T-cell (primary cell): Measurements from ENCODE around the gene FCN1. TPM values are rescaled to one million over a fixed set of nuclear protein-coding genes. Genes with fewer than 3 reads are reported as not detected.

Source experiments
- ATAC-seq, 4 experiments: fragments of 200-7000 bp in 3 of 4; fragments of 150-1000 bp in 1 of 4; cut with Tn5 transposase; replicated peaks in 1 of 4; 1 replicate in 3 of 4; 2 replicates in 1 of 4; pipeline ENCODE4 v1.10.0; 2021; ENCODE audit warnings: moderate library complexity in 3 of 4, mild to moderate bottlenecking in 2 of 4, moderate number of reproducible peaks in 1 of 4
- CTCF ChIA-PET, 2 donors: fragments of 300-600 bp; sonication (Branson Sonifier 250); formaldehyde crosslinking; loops; one replicate each; lab custom pipeline; 2022; ENCODE audit warnings: antibody characterized with exemption in 2 of 2; lab: Charles Lee
- POLR2A ChIA-PET, 2 donors: fragments of 300-600 bp; sonication (Branson Sonifier 250); formaldehyde crosslinking; loops; one replicate each; lab custom pipeline; 2022; ENCODE audit warnings: antibody characterized with exemption in 2 of 2; lab: Charles Lee
- DNase-seq, 35 experiments: peaks; one replicate each; pipeline versions ENCODE4 v3.0.0 to v3.0.0-alpha.2; 2013 to 2023
- H3K27ac ChIP-seq: one replicate; pipeline ENCODE4 v1.5.1; 2013; ENCODE audit warnings: low read length
- H3K27me3 ChIP-seq, 2 experiments: replicated peaks in 1 of 2; 1 replicate in 1 of 2; 2 replicates in 1 of 2; pipeline versions ENCODE4 v1.6.1 to v1.7.0; 2013; ENCODE audit warnings: low read length in 1 of 2, mixed read lengths in 1 of 2; ENCODE audit not compliant: control insufficient read depth in 2 of 2, insufficient read depth in 2 of 2; ENCODE audit errors: extremely low read depth in 1 of 2
- H3K36me3 ChIP-seq, 2 donors: 1 replicate in 1 of 2; 2 replicates in 1 of 2; pipeline versions ENCODE4 v1.6.1 to v1.7.0; 2013; ENCODE audit warnings: low read length in 1 of 2; ENCODE audit not compliant: control insufficient read depth in 2 of 2, insufficient read depth in 1 of 2; ENCODE audit errors: extremely low read depth in 1 of 2
- H3K4me1 ChIP-seq, 2 experiments: 1 replicate in 1 of 2; 2 replicates in 1 of 2; pipeline versions ENCODE4 v1.6.1 to v1.7.0; 2013; ENCODE audit warnings: low read length in 2 of 2, mixed read lengths in 1 of 2; ENCODE audit not compliant: insufficient read depth in 2 of 2, control insufficient read depth in 1 of 2; ENCODE audit errors: extremely low read depth in 1 of 2
- H3K4me3 ChIP-seq, 2 donors: 1 replicate in 1 of 2; 2 replicates in 1 of 2; pipeline versions ENCODE4 v1.5.1 to v1.7.0; 2013; ENCODE audit warnings: mild to moderate bottlenecking in 2 of 2, low read length in 1 of 2, moderate library complexity in 1 of 2; ENCODE audit not compliant: control insufficient read depth in 1 of 2; ENCODE audit errors: extremely low read depth in 1 of 2
- H3K9me3 ChIP-seq: 2 replicates; pipeline ENCODE4 v1.7.0; 2013
- H3K27ac Mint-ChIP-seq, 2 donors: one replicate each; pipeline ENCODE4 v1.8.0; 2020 to 2021; ENCODE audit warnings: mild to moderate bottlenecking in 2 of 2, mixed read lengths in 2 of 2
- H3K27me3 Mint-ChIP-seq, 2 donors: one replicate each; pipeline ENCODE4 v1.8.0; 2021 to 2022; ENCODE audit warnings: mixed read lengths in 2 of 2
- H3K36me3 Mint-ChIP-seq: one replicate; pipeline ENCODE4 v1.8.0; 2021; ENCODE audit warnings: mixed read lengths
- H3K4me1 Mint-ChIP-seq, 3 donors: one replicate each; pipeline ENCODE4 v1.8.0; 2020 to 2022; ENCODE audit warnings: mixed read lengths in 3 of 3, mild to moderate bottlenecking in 1 of 3
- H3K4me3 Mint-ChIP-seq, 3 donors: one replicate each; pipeline ENCODE4 v1.8.0; 2020 to 2022; ENCODE audit warnings: mild to moderate bottlenecking in 3 of 3, mixed read lengths in 3 of 3, moderate library complexity in 3 of 3
- H3K9me3 Mint-ChIP-seq, 3 donors: one replicate each; pipeline ENCODE4 v1.8.0; 2020 to 2022; ENCODE audit warnings: mixed read lengths in 3 of 3
- WGBS: methylation state at CpG from one replicate; pipeline ENCODE4 v1.1.5; 2013; ENCODE audit warnings: missing lambda C conversion rate; ENCODE audit not compliant: insufficient coverage; 5-methylcytosine and 5-hydroxymethylcytosine counted together
- total RNA-seq, 35 experiments: library from RNA in 6 of 35; stranded (reverse) in 6 of 35; fragments of 120-200 nt in 1 of 35; gene quantifications; one replicate each; pipeline versions ENCODE4 v1.2.1 to v1.2.4 and lab custom pipeline; 2013 to 2026

Gene FCN1
- total RNA-seq, 5 donors from 2014 or later (not counting 1 experiment from before 2014, with no cell fraction given), result 0.25 to 1.8 (median 0.55) TPM; not detected in 1

DNA sequence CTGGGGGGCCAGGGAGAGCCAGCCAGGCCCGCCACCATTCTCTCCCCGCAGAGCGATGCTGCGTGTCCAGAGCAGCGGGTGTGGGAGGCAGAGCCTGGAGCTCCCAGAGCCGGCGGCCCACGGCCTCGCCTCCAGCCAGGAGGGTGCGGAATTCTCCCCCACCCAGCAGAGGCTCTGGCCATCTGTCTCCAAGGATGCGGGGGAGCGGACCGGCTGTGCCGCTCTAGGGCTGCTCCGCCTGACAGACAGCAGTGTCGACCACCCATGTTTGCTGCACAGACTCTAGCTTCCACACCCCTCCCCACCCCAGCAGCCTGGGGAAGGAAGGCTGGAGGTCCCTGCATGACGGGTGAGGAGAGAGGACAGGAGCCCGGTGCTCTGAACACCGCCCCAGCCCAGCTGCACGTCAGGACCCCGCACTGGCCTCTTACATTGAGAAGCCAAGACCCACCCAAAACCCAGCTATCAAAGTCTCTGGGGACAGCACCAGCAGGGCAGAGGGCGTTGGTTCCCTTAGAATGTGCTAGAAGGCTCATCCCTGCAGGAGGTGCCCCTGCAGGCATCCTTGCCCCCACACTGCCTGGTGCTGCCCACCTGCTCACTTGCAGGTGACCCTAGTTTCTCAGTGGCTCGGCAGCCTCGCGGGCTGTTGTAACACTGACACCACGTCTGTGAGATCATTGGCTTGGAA, 29.7 kb upstream of the FCN1 start:
- 88% methylated on average over 9 of the region's 26 CpGs for WGBS
- POLR2A ChIA-PET, result no interaction called here
- no peak overlapping the region for H3K4me3 Mint-ChIP-seq

DNA sequence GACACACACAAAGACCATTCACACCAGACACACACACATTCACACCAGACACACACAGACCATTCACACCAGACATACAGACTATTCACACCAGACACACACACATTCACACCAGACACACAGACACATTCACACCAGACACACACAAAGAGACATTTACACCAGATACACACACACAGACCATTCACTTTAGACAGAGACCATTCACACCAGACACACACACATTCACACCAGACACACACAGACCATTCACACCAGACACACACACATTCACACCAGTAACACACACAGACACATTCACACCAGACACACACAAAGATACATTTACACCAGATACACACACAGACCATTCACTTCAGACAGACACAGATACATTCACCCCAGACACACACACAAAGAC, 29.0 kb upstream of the FCN1 start:
- no peak overlapping the region for H3K4me3 ChIP-seq
- POLR2A ChIA-PET, result no interaction called here
- no peak for ATAC-seq

More for the DNA sequence above, 29.7 kb upstream of the FCN1 start:
- CTCF ChIA-PET, result no interaction called here
- no peaks in the 10 kb centered on the region for H3K36me3 Mint-ChIP-seq
- ATAC-seq, result no peak
- Histone ChIP-seq H3K36me3 (no peaks in the 10 kb centered on the region), H3K4me3 (no peak overlapping the region), H3K27ac (no peak overlapping the region), H3K27me3 (peaks cover 0 to 5% of the 10 kb centered on the region in 2 experiments), H3K4me1 (no peaks in the 10 kb centered on the region), H3K9me3 (no peaks in the 10 kb centered on the region)
- H3K27ac Mint-ChIP-seq, result no peak overlapping the region
- no peaks in the 10 kb centered on the region for H3K4me1 Mint-ChIP-seq
- DNase-seq, result no peak
- H3K9me3 Mint-ChIP-seq, result peaks cover 0 to 6% (median 0%) of the 10 kb centered on the region in 3 donors
- H3K27me3 Mint-ChIP-seq, result peaks cover 0 to 3% of the 10 kb centered on the region in 2 donors

DNA sequence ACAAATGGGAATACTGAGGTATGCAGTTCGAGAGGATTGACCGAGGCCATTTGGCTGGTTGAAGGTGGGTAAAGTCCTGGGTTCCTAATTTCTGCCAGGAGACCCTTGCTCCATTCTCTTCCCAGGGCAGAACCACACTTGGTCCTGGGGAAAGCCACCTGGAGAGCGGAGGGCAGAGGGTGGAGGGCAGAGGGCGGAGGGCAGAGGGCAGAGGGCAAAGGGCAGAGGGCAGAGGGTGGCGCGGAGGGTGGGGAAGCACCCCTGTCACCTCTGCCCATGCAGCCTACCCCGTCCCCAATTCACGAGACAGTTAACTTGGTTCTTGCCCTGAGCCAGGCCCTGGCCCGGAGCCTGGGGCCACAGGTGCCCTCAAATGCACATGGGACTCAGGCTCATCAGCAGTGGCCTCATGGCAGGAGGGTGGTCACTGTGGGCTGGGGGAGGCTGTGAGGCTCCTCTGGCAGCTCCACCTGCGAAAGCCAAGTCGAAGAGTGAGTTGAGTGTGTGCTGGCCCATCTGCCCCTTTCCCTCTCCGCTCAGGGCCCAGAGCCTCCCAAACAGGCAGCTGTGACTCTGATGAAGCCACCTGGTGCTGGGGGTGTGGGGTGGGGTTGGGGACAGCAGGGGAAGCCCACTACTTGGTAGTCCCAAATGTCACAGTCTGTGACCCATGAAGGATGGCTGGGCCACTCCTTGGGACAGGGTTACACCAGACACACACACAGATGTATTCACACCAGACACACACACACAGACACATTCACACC, 28.0 kb upstream of the FCN1 start:
- peaks cover 0 to 6% of the 10 kb centered on the region in 2 experiments for H3K27me3 ChIP-seq
- Mint-ChIP-seq H3K27me3 (peaks cover 0 to 4% of the 10 kb centered on the region in 2 donors), H3K4me1 (no peaks in the 10 kb centered on the region), H3K9me3 (no peaks in the 10 kb centered on the region), H3K27ac (no peak overlapping the region), H3K36me3 (no peaks in the 10 kb centered on the region), H3K4me3 (no peak overlapping the region)
- H3K9me3 ChIP-seq, result no peaks in the 10 kb centered on the region
- no peaks in the 10 kb centered on the region for H3K4me1 ChIP-seq
- H3K36me3 ChIP-seq, result no peaks in the 10 kb centered on the region
- H3K27ac ChIP-seq, result no peak overlapping the region
- ChIA-PET CTCF (no interaction called here), POLR2A (no interaction called here)
- WGBS, result 88% methylated on average over 9 of the region's 12 CpGs
- ATAC-seq, result no peak
- no peak overlapping the region for H3K4me3 ChIP-seq
- no peak for DNase-seq

More for the DNA sequence above, 29.0 kb upstream of the FCN1 start:
- no peaks in the 10 kb centered on the region for H3K36me3 ChIP-seq
- H3K27me3 ChIP-seq, result peaks cover 0 to 6% of the 10 kb centered on the region in 2 experiments
- H3K27me3 Mint-ChIP-seq, result peaks cover 0 to 3% of the 10 kb centered on the region in 2 donors
- no peaks in the 10 kb centered on the region for H3K4me1 Mint-ChIP-seq
- H3K4me1 ChIP-seq, result no peaks in the 10 kb centered on the region
- no peak overlapping the region for H3K27ac ChIP-seq
- CTCF ChIA-PET, result no interaction called here
- H3K36me3 Mint-ChIP-seq, result no peaks in the 10 kb centered on the region
- no peaks in the 10 kb centered on the region for H3K9me3 Mint-ChIP-seq
- H3K4me3 Mint-ChIP-seq, result no peak overlapping the region
- DNase-seq, result no peak
- H3K27ac Mint-ChIP-seq, result no peak overlapping the region
- H3K9me3 ChIP-seq, result no peaks in the 10 kb centered on the region

DNA sequence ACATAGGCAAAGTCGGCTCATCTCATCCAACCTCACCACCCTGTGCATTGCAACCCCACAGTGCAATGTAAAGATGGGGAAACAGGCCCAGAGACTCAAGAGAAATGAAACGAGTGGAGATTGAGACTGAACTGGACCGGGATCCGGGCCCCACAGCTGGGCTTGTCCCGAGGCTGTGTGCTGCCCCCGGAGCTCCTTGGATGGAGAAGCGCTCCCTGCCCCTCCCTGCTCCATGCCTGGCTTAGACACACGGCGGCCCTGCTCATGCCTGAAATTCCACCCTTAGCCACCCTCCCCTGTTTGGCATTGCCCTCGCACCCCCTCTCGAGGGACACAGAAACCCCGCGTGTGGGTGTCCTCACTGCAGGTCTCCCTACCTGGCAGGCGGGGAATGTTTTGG, 27.2 kb upstream of the FCN1 start:
- no peak overlapping the region for H3K27ac ChIP-seq
- Mint-ChIP-seq H3K9me3 (no peaks in the 10 kb centered on the region), H3K4me1 (no peaks in the 10 kb centered on the region), H3K27me3 (peaks cover 0 to 6% of the 10 kb centered on the region in 2 donors), H3K4me3 (no peak overlapping the region), H3K27ac (no peak overlapping the region), H3K36me3 (no peaks in the 10 kb centered on the region)
- no peaks in the 10 kb centered on the region for H3K9me3 ChIP-seq
- POLR2A ChIA-PET, result no interaction called here
- WGBS, result 91% methylated on average over 4 of the region's 14 CpGs
- CTCF ChIA-PET, result no interaction called here
- DNase-seq (no peak), ATAC-seq (no peak)
- H3K27me3 ChIP-seq, result peaks cover 0 to 6% of the 10 kb centered on the region in 2 experiments
- H3K4me3 ChIP-seq, result no peak overlapping the region
- no peaks in the 10 kb centered on the region for H3K36me3 ChIP-seq
- no peaks in the 10 kb centered on the region for H3K4me1 ChIP-seq

DNA sequence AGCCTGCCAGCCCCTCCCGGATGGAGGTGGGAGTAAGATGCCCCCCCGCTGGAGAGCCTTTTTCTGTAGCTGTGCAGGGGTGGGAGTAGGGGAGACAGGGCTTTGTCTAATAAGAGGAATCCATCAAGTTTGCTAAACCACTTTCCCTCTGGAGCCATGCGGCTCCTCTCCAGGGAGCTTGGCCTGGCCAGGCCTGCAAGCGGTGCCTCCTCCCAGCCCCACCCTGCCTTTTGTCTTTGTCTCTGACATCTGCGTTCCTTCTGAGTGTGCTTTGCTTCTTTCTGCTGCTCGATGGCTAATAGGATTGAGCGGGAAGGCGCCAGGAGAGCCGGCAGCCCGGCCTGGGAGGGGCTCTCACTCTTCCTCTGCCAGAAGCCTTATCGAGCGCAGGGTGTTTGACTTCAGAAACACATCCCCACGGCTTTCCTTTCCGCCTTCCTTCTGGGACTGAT, 26.7 kb upstream of the FCN1 start:
- Histone ChIP-seq H3K27ac (no peak overlapping the region), H3K27me3 (peaks cover 0 to 6% of the 10 kb centered on the region in 2 experiments), H3K4me1 (no peaks in the 10 kb centered on the region), H3K4me3 (no peak overlapping the region), H3K36me3 (no peaks in the 10 kb centered on the region), H3K9me3 (no peaks in the 10 kb centered on the region)
- H3K4me3 Mint-ChIP-seq, result no peak overlapping the region
- DNase-seq, result no peak
- no peaks in the 10 kb centered on the region for H3K36me3 Mint-ChIP-seq
- ChIA-PET POLR2A (no interaction called here), CTCF (no interaction called here)
- H3K27me3 Mint-ChIP-seq, result peaks cover 3 to 10% of the 10 kb centered on the region in 2 donors
- 89% methylated on average over 8 of the region's 14 CpGs for WGBS
- no peak overlapping the region for H3K27ac Mint-ChIP-seq
- no peaks in the 10 kb centered on the region for H3K9me3 Mint-ChIP-seq
- no peak for ATAC-seq
- no peaks in the 10 kb centered on the region for H3K4me1 Mint-ChIP-seq

DNA sequence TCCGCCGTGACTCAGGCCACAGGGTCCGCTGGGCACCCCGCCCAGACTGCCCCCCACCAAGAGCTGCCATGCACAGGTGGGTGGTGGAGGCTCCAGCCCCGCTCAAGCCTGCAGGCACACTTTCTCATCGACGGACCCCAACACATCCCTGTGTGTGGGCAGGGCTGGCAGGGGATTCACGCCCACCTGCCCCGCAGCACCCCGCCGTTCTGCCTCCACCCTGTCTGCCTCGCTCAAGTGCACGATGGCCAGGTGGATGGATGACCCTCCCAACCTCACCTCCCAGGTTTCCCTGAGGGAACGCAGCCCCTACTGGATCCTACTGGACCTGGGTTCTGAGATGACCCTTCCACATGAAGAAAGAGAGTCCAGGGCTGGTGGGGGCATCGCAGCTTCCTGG, 26.1 kb upstream of the FCN1 start:
- Mint-ChIP-seq H3K4me1 (no peaks in the 10 kb centered on the region), H3K27ac (no peak overlapping the region), H3K9me3 (no peaks in the 10 kb centered on the region), H3K4me3 (no peak overlapping the region), H3K27me3 (peaks cover 5 to 12% of the 10 kb centered on the region in 2 donors), H3K36me3 (no peaks in the 10 kb centered on the region)
- Histone ChIP-seq H3K4me3 (no peak overlapping the region), H3K27me3 (peaks cover 0 to 11% of the 10 kb centered on the region in 2 experiments), H3K9me3 (no peaks in the 10 kb centered on the region), H3K36me3 (no peaks in the 10 kb centered on the region), H3K4me1 (no peaks in the 10 kb centered on the region), H3K27ac (no peak overlapping the region)
- no peak for DNase-seq
- WGBS, result 79% methylated on average over 13 of the region's 15 CpGs
- no peak for ATAC-seq
- POLR2A ChIA-PET, result no interaction called here
- CTCF ChIA-PET, result no interaction called here
